ENCODE results near the gene C1orf174.
A peak's percentile ranks its signal among the peaks of the same experiment; 100 is the strongest.
"Not testable (repeated sequence)": the region's sequence is repeated elsewhere in the genome, so short reads cannot be mapped to it uniquely, and the experiment has no call there.

Gene C1orf174

DNA sequence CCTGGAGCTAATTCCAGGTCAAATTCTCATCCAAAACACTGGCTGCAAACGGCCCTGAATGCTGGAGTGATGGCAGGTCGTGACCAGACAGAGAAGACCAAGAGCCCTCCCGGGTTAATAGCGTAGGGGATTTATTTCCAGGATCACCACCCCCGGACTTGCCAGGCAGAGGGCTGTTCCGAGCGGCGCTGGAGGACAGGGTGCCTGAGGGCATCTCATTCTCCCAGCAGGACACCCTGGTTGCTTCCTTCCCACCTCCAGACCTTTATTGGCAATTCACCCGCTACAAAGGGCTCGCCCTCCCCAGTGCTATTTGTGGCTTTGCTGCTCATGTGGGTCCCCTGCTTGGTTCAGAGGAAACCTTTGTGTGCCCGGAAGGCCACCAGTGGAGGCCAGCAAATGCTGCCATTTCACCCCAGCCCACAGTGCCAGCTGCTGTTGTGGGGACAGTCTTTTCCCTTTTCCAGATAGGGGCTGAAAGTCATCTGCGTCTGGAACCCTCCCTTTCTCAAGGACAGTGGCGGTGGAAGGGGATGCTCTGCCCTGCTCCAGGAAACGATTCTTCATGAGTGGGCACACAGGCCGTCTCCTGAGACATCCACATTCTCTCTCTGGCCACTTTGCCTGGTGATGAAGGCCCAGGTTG is 19.0 kb upstream of the C1orf174 start:
- Histone ChIP-seq H3K4me3 (no peak overlapping the region), H3K36me3 (no peaks in the 10 kb centered on the region), H3K27me3 (no peaks in the 10 kb centered on the region), H3K4me2 (no peak overlapping the region), H3K9me3 (peaks cover 16% of the 10 kb centered on the region; the same call in 1 of the 2 replicates), H3K27ac (no peak overlapping the region), H3K9ac (no peak overlapping the region), H3K4me1 (0 out of 2 replicates have a peak, but pooled peaks cover 3% of the 10 kb centered on the region), H4K20me1 (no peaks in the 10 kb centered on the region)
- no peak for TF ChIP-seq Cebpa-rat (IDR thresholded peaks at IDR 0.05)

DNA sequence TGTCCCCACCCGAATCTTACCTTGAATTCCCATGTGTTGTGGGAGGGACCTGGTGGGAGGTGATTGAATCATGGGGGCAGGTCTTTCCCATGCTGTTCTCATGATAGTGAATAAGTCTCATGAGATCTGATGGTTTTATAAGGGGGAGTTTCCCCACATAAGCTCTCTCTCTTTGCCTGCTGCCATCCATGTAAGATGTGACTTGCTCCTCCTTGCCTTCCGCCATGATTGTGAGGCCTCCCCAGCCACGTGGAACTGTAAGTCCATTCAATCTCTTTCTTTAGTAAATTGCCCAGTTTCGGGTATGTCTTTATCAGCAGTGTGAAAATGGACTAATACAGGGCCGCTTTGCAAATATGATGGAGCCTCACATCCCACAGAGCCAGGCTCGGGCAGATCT is 18.3 kb upstream of the C1orf174 start:
- not testable (repeated sequence) for H3K4me2 ChIP-seq, H4K20me1 ChIP-seq, H3K27ac ChIP-seq, H3K4me3 ChIP-seq, H3K9ac ChIP-seq, H3K27me3 ChIP-seq, H3K36me3 ChIP-seq, H3K4me1 ChIP-seq
- peaks cover 16% of the 10 kb centered on the region; the same call in 1 of the 2 replicates for H3K9me3 ChIP-seq

GRCh38 chr1:3917761-3918160 is 17.7 kb upstream of the C1orf174 start:
- peaks cover 16% of the 10 kb centered on the region; the same call in 1 of the 2 replicates for H3K9me3 ChIP-seq
- H3K4me1 ChIP-seq = peaks cover 4% of the 10 kb centered on the region; the same call in 1 of the 2 replicates
- no peak overlapping the region for H3K27ac ChIP-seq
- TF ChIP-seq Cebpa-rat (IDR thresholded peaks at IDR 0.05) = no peak
- no peaks in the 10 kb centered on the region for H3K36me3 ChIP-seq
- H4K20me1 ChIP-seq = no peaks in the 10 kb centered on the region
- no peak overlapping the region for H3K4me2 ChIP-seq
- no peak overlapping the region for H3K4me3 ChIP-seq
- no peak overlapping the region for H3K9ac ChIP-seq
- no peaks in the 10 kb centered on the region for H3K27me3 ChIP-seq

GRCh38 chr1:3915551-3916121 is 15.6 kb upstream of the C1orf174 start:
- no peak for TF ChIP-seq Cebpa-rat (IDR thresholded peaks at IDR 0.05)
- Histone ChIP-seq H3K36me3 (no peaks in the 10 kb centered on the region), H3K9ac (no peak overlapping the region), H3K4me3 (no peak overlapping the region), H3K4me2 (no peak overlapping the region), H3K4me1 (peaks cover 22% of the 10 kb centered on the region), H3K27ac (no peak overlapping the region), H3K9me3 (peaks cover 16% of the 10 kb centered on the region; the same call in 1 of the 2 replicates), H3K27me3 (no peaks in the 10 kb centered on the region), H4K20me1 (no peaks in the 10 kb centered on the region)

- Histone ChIP-seq H3K9ac (no peak overlapping the region), H3K27me3 (no peaks in the 10 kb centered on the region), H3K36me3 (no peaks in the 10 kb centered on the region), H4K20me1 (no peaks in the 10 kb centered on the region), H3K9me3 (peaks cover 16% of the 10 kb centered on the region; the same call in 1 of the 2 replicates), H3K4me3 (no peak overlapping the region), H3K4me1 (peaks cover 29% of the 10 kb centered on the region), H3K27ac (no peak overlapping the region), H3K4me2 (no peak overlapping the region)
- no peak for TF ChIP-seq Cebpa-rat (IDR thresholded peaks at IDR 0.05)
These were observed 14.8 kb upstream of the C1orf174 start for GRCh38 chr1:3914911-3915310.

DNA sequence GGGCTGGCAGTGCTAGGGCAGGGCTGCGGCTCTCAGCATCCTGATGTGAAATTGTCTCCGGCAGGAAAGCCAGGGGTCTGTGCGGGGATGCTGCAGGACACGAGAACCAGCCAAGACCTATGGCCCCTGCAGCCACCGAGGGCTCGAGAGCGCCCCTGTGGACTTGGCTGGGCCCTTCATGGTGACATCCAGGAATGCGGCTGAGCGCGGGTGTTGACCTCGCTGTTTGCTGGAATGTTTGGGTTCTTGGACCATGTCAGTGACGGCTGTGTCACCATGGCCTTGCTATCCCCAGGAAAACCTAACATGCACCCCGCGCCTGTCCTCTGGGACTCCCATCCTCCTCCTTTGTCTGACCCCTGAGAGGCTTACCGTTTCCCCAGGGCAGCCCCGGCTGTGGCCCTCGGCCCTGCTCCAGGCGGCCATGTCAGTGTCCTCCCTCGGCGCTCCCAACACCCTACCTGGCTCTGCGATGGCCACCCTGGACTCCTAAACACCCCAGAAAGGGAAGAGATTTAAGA is 14.3 kb upstream of the C1orf174 start:
- no peak for TF ChIP-seq Cebpa-rat (IDR thresholded peaks at IDR 0.05)
- Histone ChIP-seq H3K4me3 (no peak overlapping the region), H3K4me1 (peaks cover 34% of the 10 kb centered on the region), H3K27me3 (no peaks in the 10 kb centered on the region), H3K27ac (no peak overlapping the region), H3K4me2 (no peak overlapping the region), H4K20me1 (no peaks in the 10 kb centered on the region), H3K9me3 (peaks cover 16% of the 10 kb centered on the region; the same call in 1 of the 2 replicates), H3K9ac (no peak overlapping the region), H3K36me3 (no peaks in the 10 kb centered on the region)

DNA sequence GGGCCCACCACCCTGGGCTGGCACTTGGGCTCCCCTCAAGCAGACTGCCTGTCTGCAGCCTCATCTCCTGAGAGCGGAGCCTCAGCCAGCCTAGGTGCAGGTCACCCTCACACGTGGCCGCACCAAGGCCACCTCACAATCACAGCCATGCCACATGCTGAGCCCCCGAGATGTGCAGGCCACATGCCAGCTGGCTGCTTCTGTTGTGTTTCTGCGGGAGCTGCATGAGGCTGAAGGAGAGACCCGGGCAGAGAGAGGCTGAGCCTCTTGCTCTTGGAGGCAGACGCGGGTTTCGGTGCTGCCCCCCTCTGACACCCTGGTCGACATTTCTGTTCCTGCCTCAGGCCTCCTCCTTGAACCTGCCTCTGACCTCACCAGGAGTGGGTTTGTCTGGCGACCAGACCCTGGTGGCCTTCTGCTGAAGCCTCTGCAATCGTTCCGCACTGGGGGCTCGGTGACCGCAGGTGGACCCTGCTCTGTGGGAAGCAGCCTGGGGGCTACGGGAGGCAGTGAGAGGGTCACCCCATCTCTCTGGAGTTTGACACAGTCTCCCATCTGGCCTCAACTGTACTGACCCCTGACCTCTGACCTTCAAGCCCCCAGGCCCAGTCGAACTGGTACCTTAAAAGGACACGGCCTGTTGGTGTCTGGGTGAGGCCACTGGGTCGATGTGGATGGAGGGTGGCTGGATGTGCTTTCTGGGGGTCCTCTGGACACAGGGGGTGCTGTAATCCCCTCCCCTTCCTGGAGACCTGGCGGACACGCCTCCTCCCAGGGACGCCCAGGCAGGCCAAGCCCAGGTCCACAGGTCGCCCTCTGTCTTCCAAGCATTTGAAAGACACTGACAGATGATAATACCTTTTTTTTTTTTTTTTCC is 13.0 kb upstream of the C1orf174 start:
- Histone ChIP-seq H3K9ac (no peak overlapping the region), H3K36me3 (no peaks in the 10 kb centered on the region), H3K4me1 (peaks cover 48% of the 10 kb centered on the region), H3K27me3 (no peaks in the 10 kb centered on the region), H3K4me3 (no peak overlapping the region), H3K27ac (0 out of 2 replicates have a peak overlapping the region, but pooled peaks have one; percentile 18), H3K9me3 (0 out of 2 replicates have a peak, but pooled peaks cover 4% of the 10 kb centered on the region), H3K4me2 (peak overlapping the region; percentile 97; the same call in 1 of the 2 replicates), H4K20me1 (no peaks in the 10 kb centered on the region)
- no peak for TF ChIP-seq Cebpa-rat (IDR thresholded peaks at IDR 0.05)

- Histone ChIP-seq H3K36me3 (no peaks in the 10 kb centered on the region), H3K4me2 (peak overlapping the region; percentile 97), H3K9ac (peak overlapping the region; percentile 3; the same call in 1 of the 2 replicates), H4K20me1 (no peaks in the 10 kb centered on the region), H3K4me3 (no peak overlapping the region), H3K27ac (0 out of 2 replicates have a peak overlapping the region, but pooled peaks have one; percentile 18), H3K27me3 (no peaks in the 10 kb centered on the region), H3K9me3 (no peaks in the 10 kb centered on the region), H3K4me1 (peaks cover 56% of the 10 kb centered on the region)
- TF ChIP-seq Cebpa-rat (IDR thresholded peaks at IDR 0.05) = no peak
These were observed 12.1 kb upstream of the C1orf174 start for GRCh38 chr1:3911981-3912808.
